ENCODE results near the gene GYPA. TPM values are rescaled to one million over a fixed set of nuclear protein-coding genes. Genes with fewer than 3 reads are reported as not detected.

Gene GYPA
- total and polyA plus RNA-seq, 2 experiments from 2014 or later, result not detected

DNA sequence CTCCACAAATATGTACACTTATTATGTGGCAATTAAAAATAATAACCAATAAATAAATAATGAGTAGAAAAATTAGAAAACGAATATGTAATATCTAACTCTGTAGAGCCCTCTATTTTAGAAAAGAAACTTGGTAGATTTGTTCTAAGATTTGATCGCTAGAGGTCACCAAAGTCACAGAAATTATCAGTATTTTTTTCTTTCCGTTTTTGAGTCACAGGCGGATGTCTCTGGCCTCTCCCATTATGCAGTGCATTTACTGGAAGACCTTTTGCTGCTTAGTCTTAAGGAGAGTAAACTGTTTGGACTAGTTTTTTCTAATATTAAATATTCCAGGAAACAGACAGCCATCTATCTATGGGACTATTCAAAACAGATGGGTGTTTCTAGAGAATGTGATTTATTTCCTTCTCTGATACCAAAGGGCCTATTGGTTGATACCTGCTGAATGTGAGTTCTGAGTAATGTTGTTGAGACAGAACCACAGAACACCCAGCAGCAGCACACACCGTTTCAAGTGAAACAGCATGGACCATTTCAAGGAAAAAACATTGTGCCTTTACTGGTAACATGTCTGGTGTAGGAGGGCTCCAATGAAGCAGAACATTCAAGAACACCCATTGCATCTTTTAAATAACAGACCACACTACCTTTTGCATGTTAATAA is 34.0 kb upstream of the GYPA start:
- Histone ChIP-seq H3F3A (replicated peaks; ENCODE audit: low read depth) (no peaks in the 10 kb centered on the region), H3K27ac (ENCODE audit: low read depth) (no peak overlapping the region), H3K27me3 (ENCODE audit: insufficient read depth) (no peaks in the 10 kb centered on the region), H3K36me3 (ENCODE audit: insufficient read depth) (no peaks in the 10 kb centered on the region), H4K20me1 (replicated peaks; ENCODE audit: insufficient read depth) (no peaks in the 10 kb centered on the region), H3K4me1 (ENCODE audit: insufficient read depth) (0 out of 2 replicates have a peak, but pooled peaks cover 10% of the 10 kb centered on the region), H2AFZ (no peak overlapping the region), H3K4me3 (no peak overlapping the region), H3K79me2 (replicated peaks; ENCODE audit: insufficient read depth) (no peaks in the 10 kb centered on the region), H3K9me2 (ENCODE audit: insufficient read depth) (no peaks in the 10 kb centered on the region), H3K4me2 (no peak overlapping the region)
- peak; percentile 64 for ATAC-seq
- TF ChIP-seq CTCF (conservative IDR thresholded peaks at IDR 0.05; ENCODE audit: low read depth in 2 of 2) (peak; percentile 55 to 62), EZH2 (IDR thresholded peaks at IDR 0.05; ENCODE audit: low read depth, unreplicated experiment) (no peak)
- Mint-ChIP-seq H3K4me1 (peaks cover 17% of the 10 kb centered on the region), H3K27me3 (ENCODE audit: insufficient read depth, low read depth, poor library complexity) (no peaks in the 10 kb centered on the region), H3K9me3 (no peaks in the 10 kb centered on the region), H3K36me3 (ENCODE audit: low read depth) (no peaks in the 10 kb centered on the region), H3K27ac (no peak overlapping the region; the same call in 1 of the 2 replicates), H3K4me3 (no peak overlapping the region)
- peak; percentile 70 for DNase-seq (ENCODE audit: low spot score)

- Histone ChIP-seq H3K36me3 (ENCODE audit: insufficient read depth) (no peaks in the 10 kb centered on the region), H2AFZ (no peak overlapping the region), H4K20me1 (replicated peaks; ENCODE audit: insufficient read depth) (no peaks in the 10 kb centered on the region), H3K79me2 (replicated peaks; ENCODE audit: insufficient read depth) (no peaks in the 10 kb centered on the region), H3K4me1 (ENCODE audit: insufficient read depth) (no peaks in the 10 kb centered on the region), H3K27me3 (ENCODE audit: insufficient read depth) (no peaks in the 10 kb centered on the region), H3K4me2 (no peak overlapping the region), H3K9me2 (ENCODE audit: insufficient read depth) (no peaks in the 10 kb centered on the region), H3K27ac (ENCODE audit: low read depth) (no peak overlapping the region), H3F3A (replicated peaks; ENCODE audit: low read depth) (no peaks in the 10 kb centered on the region), H3K4me3 (no peak overlapping the region)
- no peaks in the 10 kb centered on the region for H3K9me3 Mint-ChIP-seq
- peaks cover 3% of the 10 kb centered on the region; the same call in 2 of the 3 replicates for H3K4me1 Mint-ChIP-seq
- no peaks in the 10 kb centered on the region for H3K36me3 Mint-ChIP-seq (ENCODE audit: low read depth)
- no peak for DNase-seq (ENCODE audit: low spot score)
- no peaks in the 10 kb centered on the region for H3K27me3 Mint-ChIP-seq (ENCODE audit: insufficient read depth, low read depth, poor library complexity)
- no peak overlapping the region for H3K27ac Mint-ChIP-seq
- H3K4me3 Mint-ChIP-seq, result no peak overlapping the region
- ATAC-seq, result no peak
- TF ChIP-seq NANOG (IDR thresholded peaks at IDR 0.05; ENCODE audit: borderline replicate concordance), result no peak
- no peak for TF ChIP-seq JUNB (IDR thresholded peaks at IDR 0.05; ENCODE audit: unreplicated experiment)
- TF ChIP-seq, protein P1, sequence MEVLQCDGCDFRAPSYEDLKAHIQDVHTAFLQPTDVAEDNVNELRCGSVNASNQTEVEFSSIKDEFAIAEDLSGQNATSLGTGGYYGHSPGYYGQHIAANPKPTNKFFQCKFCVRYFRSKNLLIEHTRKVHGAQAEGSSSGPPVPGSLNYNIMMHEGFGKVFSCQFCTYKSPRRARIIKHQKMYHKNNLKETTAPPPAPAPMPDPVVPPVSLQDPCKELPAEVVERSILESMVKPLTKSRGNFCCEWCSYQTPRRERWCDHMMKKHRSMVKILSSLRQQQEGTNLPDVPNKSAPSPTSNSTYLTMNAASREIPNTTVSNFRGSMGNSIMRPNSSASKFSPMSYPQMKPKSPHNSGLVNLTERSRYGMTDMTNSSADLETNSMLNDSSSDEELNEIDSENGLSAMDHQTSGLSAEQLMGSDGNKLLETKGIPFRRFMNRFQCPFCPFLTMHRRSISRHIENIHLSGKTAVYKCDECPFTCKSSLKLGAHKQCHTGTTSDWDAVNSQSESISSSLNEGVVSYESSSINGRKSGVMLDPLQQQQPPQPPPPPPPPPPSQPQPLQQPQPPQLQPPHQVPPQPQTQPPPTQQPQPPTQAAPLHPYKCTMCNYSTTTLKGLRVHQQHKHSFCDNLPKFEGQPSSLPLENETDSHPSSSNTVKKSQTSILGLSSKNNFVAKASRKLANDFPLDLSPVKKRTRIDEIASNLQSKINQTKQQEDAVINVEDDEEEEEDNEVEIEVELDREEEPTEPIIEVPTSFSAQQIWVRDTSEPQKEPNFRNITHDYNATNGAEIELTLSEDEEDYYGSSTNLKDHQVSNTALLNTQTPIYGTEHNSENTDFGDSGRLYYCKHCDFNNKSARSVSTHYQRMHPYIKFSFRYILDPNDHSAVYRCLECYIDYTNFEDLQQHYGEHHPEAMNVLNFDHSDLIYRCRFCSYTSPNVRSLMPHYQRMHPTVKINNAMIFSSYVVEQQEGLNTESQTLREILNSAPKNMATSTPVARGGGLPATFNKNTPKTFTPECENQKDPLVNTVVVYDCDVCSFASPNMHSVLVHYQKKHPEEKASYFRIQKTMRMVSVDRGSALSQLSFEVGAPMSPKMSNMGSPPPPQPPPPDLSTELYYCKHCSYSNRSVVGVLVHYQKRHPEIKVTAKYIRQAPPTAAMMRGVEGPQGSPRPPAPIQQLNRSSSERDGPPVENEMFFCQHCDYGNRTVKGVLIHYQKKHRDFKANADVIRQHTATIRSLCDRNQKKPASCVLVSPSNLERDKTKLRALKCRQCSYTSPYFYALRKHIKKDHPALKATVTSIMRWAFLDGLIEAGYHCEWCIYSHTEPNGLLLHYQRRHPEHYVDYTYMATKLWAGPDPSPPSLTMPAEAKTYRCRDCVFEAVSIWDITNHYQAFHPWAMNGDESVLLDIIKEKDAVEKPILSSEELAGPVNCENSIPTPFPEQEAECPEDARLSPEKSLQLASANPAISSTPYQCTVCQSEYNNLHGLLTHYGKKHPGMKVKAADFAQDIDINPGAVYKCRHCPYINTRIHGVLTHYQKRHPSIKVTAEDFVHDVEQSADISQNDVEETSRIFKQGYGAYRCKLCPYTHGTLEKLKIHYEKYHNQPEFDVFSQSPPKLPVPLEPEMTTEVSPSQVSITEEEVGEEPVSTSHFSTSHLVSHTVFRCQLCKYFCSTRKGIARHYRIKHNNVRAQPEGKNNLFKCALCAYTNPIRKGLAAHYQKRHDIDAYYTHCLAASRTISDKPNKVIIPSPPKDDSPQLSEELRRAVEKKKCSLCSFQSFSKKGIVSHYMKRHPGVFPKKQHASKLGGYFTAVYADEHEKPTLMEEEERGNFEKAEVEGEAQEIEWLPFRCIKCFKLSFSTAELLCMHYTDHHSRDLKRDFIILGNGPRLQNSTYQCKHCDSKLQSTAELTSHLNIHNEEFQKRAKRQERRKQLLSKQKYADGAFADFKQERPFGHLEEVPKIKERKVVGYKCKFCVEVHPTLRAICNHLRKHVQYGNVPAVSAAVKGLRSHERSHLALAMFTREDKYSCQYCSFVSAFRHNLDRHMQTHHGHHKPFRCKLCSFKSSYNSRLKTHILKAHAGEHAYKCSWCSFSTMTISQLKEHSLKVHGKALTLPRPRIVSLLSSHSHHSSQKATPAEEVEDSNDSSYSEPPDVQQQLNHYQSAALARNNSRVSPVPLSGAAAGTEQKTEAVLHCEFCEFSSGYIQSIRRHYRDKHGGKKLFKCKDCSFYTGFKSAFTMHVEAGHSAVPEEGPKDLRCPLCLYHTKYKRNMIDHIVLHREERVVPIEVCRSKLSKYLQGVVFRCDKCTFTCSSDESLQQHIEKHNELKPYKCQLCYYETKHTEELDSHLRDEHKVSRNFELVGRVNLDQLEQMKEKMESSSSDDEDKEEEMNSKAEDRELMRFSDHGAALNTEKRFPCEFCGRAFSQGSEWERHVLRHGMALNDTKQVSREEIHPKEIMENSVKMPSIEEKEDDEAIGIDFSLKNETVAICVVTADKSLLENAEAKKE (CRISPR knock-in tag; IDR thresholded peaks at IDR 0.05), result no peak
- TF ChIP-seq ZNF114 (CRISPR knock-in tag; IDR thresholded peaks at IDR 0.05), result no peak
- TF ChIP-seq STAT1 (IDR thresholded peaks at IDR 0.05; ENCODE audit: unreplicated experiment), result no peak
- TF ChIP-seq CREB1 (CRISPR knock-in tag; IDR thresholded peaks at IDR 0.05; ENCODE audit: low read depth), result no peak
- TF ChIP-seq, protein P2, sequence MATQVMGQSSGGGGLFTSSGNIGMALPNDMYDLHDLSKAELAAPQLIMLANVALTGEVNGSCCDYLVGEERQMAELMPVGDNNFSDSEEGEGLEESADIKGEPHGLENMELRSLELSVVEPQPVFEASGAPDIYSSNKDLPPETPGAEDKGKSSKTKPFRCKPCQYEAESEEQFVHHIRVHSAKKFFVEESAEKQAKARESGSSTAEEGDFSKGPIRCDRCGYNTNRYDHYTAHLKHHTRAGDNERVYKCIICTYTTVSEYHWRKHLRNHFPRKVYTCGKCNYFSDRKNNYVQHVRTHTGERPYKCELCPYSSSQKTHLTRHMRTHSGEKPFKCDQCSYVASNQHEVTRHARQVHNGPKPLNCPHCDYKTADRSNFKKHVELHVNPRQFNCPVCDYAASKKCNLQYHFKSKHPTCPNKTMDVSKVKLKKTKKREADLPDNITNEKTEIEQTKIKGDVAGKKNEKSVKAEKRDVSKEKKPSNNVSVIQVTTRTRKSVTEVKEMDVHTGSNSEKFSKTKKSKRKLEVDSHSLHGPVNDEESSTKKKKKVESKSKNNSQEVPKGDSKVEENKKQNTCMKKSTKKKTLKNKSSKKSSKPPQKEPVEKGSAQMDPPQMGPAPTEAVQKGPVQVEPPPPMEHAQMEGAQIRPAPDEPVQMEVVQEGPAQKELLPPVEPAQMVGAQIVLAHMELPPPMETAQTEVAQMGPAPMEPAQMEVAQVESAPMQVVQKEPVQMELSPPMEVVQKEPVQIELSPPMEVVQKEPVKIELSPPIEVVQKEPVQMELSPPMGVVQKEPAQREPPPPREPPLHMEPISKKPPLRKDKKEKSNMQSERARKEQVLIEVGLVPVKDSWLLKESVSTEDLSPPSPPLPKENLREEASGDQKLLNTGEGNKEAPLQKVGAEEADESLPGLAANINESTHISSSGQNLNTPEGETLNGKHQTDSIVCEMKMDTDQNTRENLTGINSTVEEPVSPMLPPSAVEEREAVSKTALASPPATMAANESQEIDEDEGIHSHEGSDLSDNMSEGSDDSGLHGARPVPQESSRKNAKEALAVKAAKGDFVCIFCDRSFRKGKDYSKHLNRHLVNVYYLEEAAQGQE (IDR thresholded peaks at IDR 0.05; ENCODE audit: unreplicated experiment), result no peak
These were observed 31.2 kb upstream of the GYPA start for GRCh38 chr4:144171697-144172096.

Measured in GM23338 (cell line).